ENCODE results near the gene TECRL.

Gene TECRL

GRCh38 chr4:64326507-64326906, 82.7 kb downstream of the TECRL start:
- no peak for DNase-seq

GRCh38 chr4:64306255-64306565, 103.0 kb downstream of the TECRL start:
- DNase-seq, result no peak

GRCh38 chr4:64305565-64306254, 103.5 kb downstream of the TECRL start:
- DNase-seq, result no peak

- no peak for DNase-seq
These were observed 136.8 kb downstream of the TECRL start for GRCh38 chr4:64272432-64272831.

- no peak for DNase-seq
These were observed 137.6 kb downstream of the TECRL start for GRCh38 chr4:64271601-64272081.

- no peak for DNase-seq
These were observed 142.6 kb downstream of the TECRL start for GRCh38 chr4:64266669-64267068.

GRCh38 chr4:64266263-64266662, 143.0 kb downstream of the TECRL start:
- no peak for DNase-seq

- DNase-seq, result no peak
These were observed 157.5 kb downstream of the TECRL start for GRCh38 chr4:64251781-64252180.

GRCh38 chr4:64250488-64250887, 158.8 kb downstream of the TECRL start:
- no peak for DNase-seq

- no peak for DNase-seq
These were observed 159.2 kb downstream of the TECRL start for GRCh38 chr4:64250061-64250460.

GRCh38 chr4:64248186-64248585, 161.1 kb downstream of the TECRL start:
- DNase-seq, result no peak

- DNase-seq, result no peak
These were observed 178.4 kb downstream of the TECRL start for GRCh38 chr4:64230709-64231310.
